ENCODE results near the gene CTNNA2.

GRCh38 chr2:79670198-79670597 lies 157.3 kb downstream of the CTNNA2 start:
- TF ChIP-seq CTCF (conservative IDR thresholded peaks at IDR 0.05 in 1 of 2, IDR thresholded peaks at IDR 0.05 in 1 of 2; ENCODE audit: extremely low read depth in 1 of 2, insufficient read depth in 1 of 2, low read depth in 1 of 2, low read length in 2 of 2) (no peak), EZH2 (IDR thresholded peaks at IDR 0.05; ENCODE audit: borderline replicate concordance, low read length) (no peak)

Data from mammary epithelial cell (primary cell).